GM18951 (cell line): Measurements from ENCODE around the gene DUSP3.

ENCODE experiments used
- POLR2A ChIP-seq: IDR thresholded peaks from 4 replicates; pipeline ENCODE4 v1.6.1; 2011; ENCODE audit warnings: mild to moderate bottlenecking; ENCODE audit not compliant: insufficient read length, insufficient read depth; ENCODE audit errors: extremely low read depth
- in situ Hi-C: fragments of 300-500 bp; cut with MboI; formaldehyde crosslinking; loops from one replicate; pipeline ENCODE4 v1.12.0; 2022; ENCODE audit warnings: low sequenced_read_pairs, mixed read lengths, inconsistent platforms; ENCODE audit not compliant: unreplicated experiment

Gene DUSP3

GRCh38 chr17:43790311-43790940 is 11.6 kb upstream of the DUSP3 start:
- in situ Hi-C loops, result no loop called here
- no peak for TF ChIP-seq POLR2A

GRCh38 chr17:43789482-43789881 is 10.7 kb upstream of the DUSP3 start:
- no peak for TF ChIP-seq POLR2A
- in situ Hi-C loops, result no loop called here

- in situ Hi-C loops, result no loop called here
- TF ChIP-seq POLR2A, result no peak
These were observed 9.8 kb upstream of the DUSP3 start for GRCh38 chr17:43788540-43788939.

- no peak for TF ChIP-seq POLR2A
- in situ Hi-C loops, result no loop called here
These were observed 9.0 kb upstream of the DUSP3 start for GRCh38 chr17:43787728-43788127.

DNA sequence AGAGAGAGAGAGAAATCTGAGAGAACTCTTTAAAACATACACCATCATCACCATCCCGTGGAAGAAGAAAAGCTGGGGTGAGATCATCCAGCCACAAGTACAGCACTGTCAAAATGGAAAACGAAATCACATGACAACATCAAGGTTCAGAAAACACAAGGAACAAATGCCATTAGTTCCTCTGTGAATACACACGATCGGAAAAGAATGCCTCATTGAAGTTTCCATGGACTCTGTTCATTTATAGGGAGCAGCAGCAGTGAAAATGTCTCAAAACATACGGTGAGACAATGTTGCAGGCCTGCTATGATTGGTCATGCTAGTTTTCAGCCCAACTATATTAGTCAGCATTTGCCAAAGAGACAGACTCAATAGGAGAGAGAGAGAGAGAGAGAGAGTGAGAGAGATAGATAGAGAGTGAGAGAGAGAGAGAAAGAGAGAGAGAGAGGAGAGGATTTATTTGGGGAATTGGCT is 5.9 kb upstream of the DUSP3 start:
- no peak for TF ChIP-seq POLR2A
- in situ Hi-C loops, result no loop called here

DNA sequence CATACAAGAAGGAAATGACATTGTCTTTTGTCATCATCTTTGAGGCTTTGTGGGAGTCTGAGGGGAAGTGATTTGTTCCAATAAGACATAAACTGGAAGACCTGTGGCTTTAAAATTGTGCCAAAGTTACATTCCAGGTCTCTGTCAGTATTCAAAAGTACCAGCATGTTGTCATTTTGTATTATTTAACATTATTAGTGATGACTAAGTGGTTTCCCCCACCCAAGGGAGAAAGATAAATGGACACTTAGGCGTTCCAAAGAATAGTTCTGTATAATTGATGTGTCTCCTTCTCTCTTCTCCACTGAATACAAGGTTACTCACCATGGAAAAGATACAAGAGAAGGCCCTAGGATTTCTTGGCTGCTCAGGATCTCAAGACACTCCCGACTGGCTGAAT is 5.3 kb upstream of the DUSP3 start:
- TF ChIP-seq POLR2A, result no peak
- in situ Hi-C loops, result no loop called here

- in situ Hi-C loops, result no loop called here
- no peak for TF ChIP-seq POLR2A
These were observed 4.3 kb upstream of the DUSP3 start for GRCh38 chr17:43782913-43783680.

GRCh38 chr17:43780135-43780534 is 1.4 kb upstream of the DUSP3 start, which contains the start of gene CFAP97D1:
TSS of gene CFAP97D1 (plus strand) at chr17:43780435. CDS start at chr17:43780463, 28 bp downstream.
- TF ChIP-seq POLR2A, result no peak

GRCh38 chr17:43779145-43780125 is 658 bp upstream of the DUSP3 start:
- TF ChIP-seq POLR2A, result no peak
- in situ Hi-C loops, result no loop called here

More at GRCh38 chr17:43780135-43780534, 1.4 kb upstream of the DUSP3 start, which contains the start of gene CFAP97D1:
- in situ Hi-C loops, result no loop called here

GRCh38 chr17:43774304-43775250 is 4.2 kb downstream of the DUSP3 start:
- TF ChIP-seq POLR2A, result no peak
- in situ Hi-C loops, result no loop called here

DNA sequence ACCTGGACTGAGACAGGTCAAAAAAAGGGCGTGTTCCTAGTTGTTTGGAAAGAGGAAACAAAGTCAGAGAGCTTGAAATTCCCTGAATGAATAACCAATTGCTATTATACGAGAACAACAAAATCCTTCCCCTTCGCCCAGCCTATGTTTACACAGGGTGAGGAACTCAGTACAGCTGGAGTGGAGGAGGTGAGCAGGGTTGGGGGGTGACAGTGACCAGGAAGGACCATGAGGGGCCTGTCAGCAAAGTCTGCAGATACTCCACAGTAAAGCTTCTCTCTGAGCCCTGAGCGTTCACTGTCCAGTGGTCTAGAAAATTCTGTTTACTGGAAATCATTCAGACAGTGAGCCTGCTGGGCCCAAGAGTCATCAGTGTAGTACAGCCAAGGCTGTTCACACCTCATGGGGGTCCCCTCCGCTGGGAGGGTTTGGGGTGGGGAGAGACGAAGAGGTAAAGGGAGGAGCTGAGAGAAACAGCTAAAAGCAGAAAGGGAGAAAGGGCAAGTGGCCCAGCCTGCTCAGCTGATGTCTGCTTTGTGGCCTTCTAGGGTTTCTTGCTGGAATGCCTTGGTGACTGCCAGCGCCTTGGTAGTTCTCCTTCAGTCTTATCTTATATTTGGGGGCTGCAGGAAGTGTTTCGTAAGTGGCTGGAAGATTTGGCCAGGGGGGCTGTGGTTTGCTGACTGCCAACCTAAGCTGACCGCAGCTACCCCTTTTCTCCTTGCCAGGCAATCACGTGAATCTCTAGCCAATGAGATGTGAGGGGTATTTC is 5.7 kb downstream of the DUSP3 start:
- TF ChIP-seq POLR2A, result no peak
- in situ Hi-C loops, result no loop called here
